GM12878 (cell line): Measurements from ENCODE around the gene OPN5. TPM values are rescaled to one million over a fixed set of nuclear protein-coding genes. Genes with fewer than 3 reads are reported as not detected.

Experiments used
- ATAC-seq: fragments of 200-7000 bp; cut with Tn5 transposase; 3 replicates; pipeline ENCODE4 v1.9.1; 2020; ENCODE audit warnings: mild to moderate bottlenecking, moderate library complexity
- BruUV-seq: library from RNA; stranded (reverse); fragments of 400-500 nt; replicated peaks from 2 replicates; lab custom pipeline; 2021; lab: Mats Ljungman, UMichigan
- CTCF ChIA-PET: fragments of 300-600 bp; sonication (Branson Sonifier 250); formaldehyde crosslinking; extraction: SDS; loops from one replicate; lab custom pipeline; 2021; ENCODE audit warnings: inconsistent platforms; lab: Yijun Ruan, JAX
- POLR2A ChIA-PET: fragments of 350-600 bp; formaldehyde crosslinking; extraction: SDS; loops from one replicate; lab custom pipeline; 2021; ENCODE audit warnings: inconsistent platforms; lab: Charles Lee
- RAD21 ChIA-PET: fragments of 300-600 bp; sonication (Branson Sonifier 250); formaldehyde crosslinking; loops from one replicate; lab custom pipeline; 2023; ENCODE audit warnings: antibody characterized with exemption; ENCODE audit not compliant: unreplicated experiment; lab: Charles Lee
- SMC1A ChIA-PET: fragments of 300-600 bp; sonication (Branson Sonifier 250); formaldehyde crosslinking; loops from one replicate; lab custom pipeline; 2023; ENCODE audit not compliant: unreplicated experiment, uncharacterized antibody; lab: Charles Lee
- DNase-seq: peaks from one replicate; pipeline ENCODE4 v3.0.0-alpha.2; 2011; ENCODE audit warnings: low read depth, low spot score
- FAIRE-seq: peaks from 3 replicates; lab custom pipeline; 2011; peaks lifted over from hg19 to GRCh38; lab: Jason Lieb, UNC
- H2AFZ ChIP-seq: 2 replicates; pipeline ENCODE4 v1.6.0; 2011; ENCODE audit warnings: low read depth, low read length, control low read depth; ENCODE audit not compliant: control insufficient read depth
- H3K27ac ChIP-seq: 2 replicates; pipeline ENCODE4 v1.5.1; 2011; ENCODE audit warnings: control low read depth; ENCODE audit not compliant: control insufficient read depth, insufficient read depth
- H3K27me3 ChIP-seq, 2 experiments: replicated peaks in 1 of 2; 2 replicates each; pipeline versions ENCODE4 v1.6.0 to v1.6.1; 2011; ENCODE audit warnings: low read length in 1 of 2; ENCODE audit not compliant: control insufficient read depth in 2 of 2, insufficient read depth in 2 of 2
- H3K36me3 ChIP-seq, 2 experiments: 2 replicates each; pipeline ENCODE4 v1.5.1; 2011; ENCODE audit warnings: low read length in 1 of 2; ENCODE audit not compliant: control insufficient read depth in 2 of 2, insufficient read depth in 2 of 2
- H3K4me1 ChIP-seq: 2 replicates; pipeline ENCODE4 v1.6.1; 2011; ENCODE audit warnings: mild to moderate bottlenecking, low read length, moderate library complexity, mixed read lengths; ENCODE audit not compliant: control insufficient read depth, insufficient read depth
- H3K4me2 ChIP-seq: 2 replicates; pipeline ENCODE4 v1.6.0; 2011; ENCODE audit warnings: control low read depth; ENCODE audit not compliant: control insufficient read depth, insufficient read depth
- H3K4me3 ChIP-seq: fragments of 200-600 bp; sonication (generic); 2 replicates; pipeline ENCODE4 v1.5.1; 2016
- H3K79me2 ChIP-seq: 2 replicates; pipeline ENCODE4 v1.6.0; 2011; ENCODE audit warnings: low read length; ENCODE audit not compliant: control insufficient read depth, insufficient read depth
- H3K9ac ChIP-seq: 2 replicates; pipeline ENCODE4 v1.8.0; 2011; ENCODE audit warnings: low read length, control low read depth, mixed read lengths; ENCODE audit not compliant: control insufficient read depth, insufficient read depth
- H3K9me3 ChIP-seq: replicated peaks from 3 replicates; pipeline ENCODE4 v1.5.1; 2011; ENCODE audit warnings: mild to moderate bottlenecking, low read length; ENCODE audit not compliant: control insufficient read depth, insufficient read depth
- H4K20me1 ChIP-seq: 2 replicates; pipeline ENCODE4 v1.6.0; 2011; ENCODE audit not compliant: control insufficient read depth, insufficient read depth
- CHD1 ChIP-seq: IDR thresholded peaks from 2 replicates; pipeline ENCODE4 v1.6.1; 2012; ENCODE audit warnings: low read depth, low read length, improper control_type of control experiment
- HDAC6 ChIP-seq: fragments of 200-600 bp; sonication (generic); IDR thresholded peaks from one replicate; pipeline ENCODE4 v1.8.0; 2017; ENCODE audit warnings: antibody characterized with exemption; ENCODE audit not compliant: unreplicated experiment
- IRF3 ChIP-seq: fragments of 450-650 bp; IDR thresholded peaks from 2 replicates; pipeline ENCODE4 v1.6.1; 2014; ENCODE audit warnings: mild to moderate bottlenecking
- MEF2A ChIP-seq: IDR thresholded peaks from 2 replicates; pipeline ENCODE4 v1.6.1; 2011; ENCODE audit warnings: low read depth, mild to moderate bottlenecking, low read length, moderate library complexity; ENCODE audit not compliant: insufficient read depth
- MYB ChIP-seq: fragments of 150-350 bp; IDR thresholded peaks from 2 replicates; pipeline ENCODE4 v1.6.1; 2014; ENCODE audit warnings: mild to moderate bottlenecking, low read depth, low read length, borderline replicate concordance
- NR2C2 ChIP-seq: IDR thresholded peaks from 2 replicates; pipeline ENCODE4 v1.6.1; 2011; ENCODE audit warnings: borderline replicate concordance, low read depth; ENCODE audit not compliant: control insufficient read depth, insufficient read length
- PAX8 ChIP-seq: fragments of 450-650 bp; IDR thresholded peaks from 2 replicates; pipeline ENCODE4 v1.6.1; 2017; ENCODE audit warnings: mild to moderate bottlenecking, moderate library complexity
- PML ChIP-seq: IDR thresholded peaks from 2 replicates; pipeline ENCODE4 v1.6.1; 2012; ENCODE audit warnings: low read length, inconsistent platforms
- RAD51 ChIP-seq: fragments of 450-650 bp; IDR thresholded peaks from 2 replicates; pipeline ENCODE4 v1.6.1; 2016; ENCODE audit warnings: moderate library complexity, mild to moderate bottlenecking, inconsistent platforms
- RCOR1 ChIP-seq: conservative IDR thresholded peaks from 2 replicates; pipeline ENCODE4 v1.6.1; 2012; ENCODE audit warnings: low read depth, low read length, improper control_type of control experiment
- SREBF1 ChIP-seq: IDR thresholded peaks from 2 replicates; pipeline ENCODE4 v1.6.1; 2012; ENCODE audit warnings: mild to moderate bottlenecking, low read length
- SREBF2 ChIP-seq: IDR thresholded peaks from 2 replicates; pipeline ENCODE4 v1.6.1; 2012; ENCODE audit warnings: mild to moderate bottlenecking, low read length
- ZBTB11 ChIP-seq: fragments of 450-650 bp; formaldehyde crosslinking; IDR thresholded peaks from 2 replicates; pipeline ENCODE4 v1.5.0; 2022; ENCODE audit warnings: mild to moderate bottlenecking, missing genetic modification characterization
- WGBS: methylation state at CpG from one replicate; pipeline ENCODE4 v1.1.6; 2016; ENCODE audit warnings: low lambda C conversion rate; ENCODE audit not compliant: insufficient replicate concordance, insufficient coverage; ENCODE audit errors: missing lambda C conversion rate; 5-methylcytosine and 5-hydroxymethylcytosine counted together
- in situ Hi-C: fragments of 300-500 bp; cut with MboI; formaldehyde crosslinking; loops from 9 replicates; pipeline ENCODE4 v1.14.3; 2018; ENCODE audit warnings: mixed read lengths
- intact Hi-C: fragments of 100-400 bp; cut with micrococcal nuclease; formaldehyde crosslinking; loops from one replicate; pipeline ENCODE4 v1.14.2; 2022; ENCODE audit not compliant: unreplicated experiment
- polyA plus RNA-seq, 11 experiments: library from polyadenylated mRNA; depleted of rRNA in 4 of 11; unstranded in 6 of 11; stranded (reverse) in 5 of 11; fragments of >200 nt; fragmentation: Nextera tagmentation in 4 of 11; fragmentation: Illumina TruSeq in 1 of 11; extraction: Ambion mirVana in 4 of 11; extraction: Trizol in 1 of 11; gene quantifications; 1 replicate in 1 of 11; 2 replicates in 10 of 11; pipeline versions ENCODE4 v1.2.1 to v1.2.3, GENCODE V29; 2011 to 2016; ENCODE audit warnings: inconsistent platforms in 2 of 11, missing spikeins in 2 of 11, low read depth in 1 of 11
- total RNA-seq, 4 experiments: library from RNA; depleted of rRNA in 3 of 4; stranded (reverse); fragments of >200 nt in 3 of 4; fragmentation: Illumina TruSeq in 1 of 4; extraction: Trizol in 1 of 4; gene quantifications; 2 replicates each; pipeline versions ENCODE4 v1.2.1 to v1.2.3, GENCODE V29; 2013 to 2021

The OPN5 gene
- total and polyA plus RNA-seq, 10 of the 15 experiments (the other 5 are each of a cell fraction or from before 2014, with no cell fraction given) = not detected

DNA sequence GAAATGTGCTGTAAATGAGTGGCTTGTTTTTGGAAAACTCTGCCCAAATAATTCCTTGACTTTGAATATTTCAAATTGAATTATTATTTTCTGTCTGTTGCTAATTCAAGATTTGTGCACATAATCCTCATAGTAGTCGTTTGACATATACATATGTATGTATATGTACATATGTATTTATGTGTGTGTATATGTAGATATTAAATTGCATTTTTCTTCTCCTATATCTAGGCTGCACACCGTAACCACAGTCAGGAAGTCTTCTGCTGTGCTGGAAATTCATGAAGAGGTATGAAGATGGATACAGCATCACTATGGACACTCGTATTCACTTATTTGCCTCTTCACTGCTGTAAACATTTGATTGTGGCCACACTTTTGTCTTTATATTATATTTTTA lies 29.6 kb downstream of the OPN5 start:
- no peaks in the 10 kb centered on the region for H4K20me1 ChIP-seq
- ChIA-PET SMC1A (no interaction called here), RAD21 (no interaction called here), CTCF (interaction anchor here (0.6 kb wide), 1 partner anchor 23 kb away, joined by 3 read pairs; no protein-coding TSS in a partner anchor), POLR2A (no interaction called here)
- no TSS peak for BruUV-seq
- TF ChIP-seq PML (no peak), SREBF2 (no peak), CHD1 (no peak), ZBTB11 (CRISPR knock-in tag) (no peak), NR2C2 (no peak), HDAC6 (no peak), RCOR1 (no peak), PAX8 (no peak), MEF2A (no peak), RAD51 (no peak), IRF3 (no peak), SREBF1 (no peak), MYB (no peak)
- no peak overlapping the region for H3K27ac ChIP-seq
- no peaks in the 10 kb centered on the region; a peak in 2 of 4 replicates for H3K27me3 ChIP-seq
- intact Hi-C loops (no loop called here), in situ Hi-C loops (no loop called here)
- H2AFZ ChIP-seq = no peak overlapping the region
- 2% methylated on average over 3 of the region's 3 CpGs for WGBS
- H3K79me2 ChIP-seq = no peaks in the 10 kb centered on the region
- no peaks in the 10 kb centered on the region for H3K4me1 ChIP-seq
- H3K36me3 ChIP-seq = no peaks in the 10 kb centered on the region
- no peak overlapping the region for H3K4me3 ChIP-seq
- DNase-seq (no peak), FAIRE-seq (no peak), ATAC-seq (no peak)
- no peaks in the 10 kb centered on the region for H3K9me3 ChIP-seq
- no peak overlapping the region for H3K9ac ChIP-seq
- H3K4me2 ChIP-seq = no peak overlapping the region
